Skeletal muscle tissue (tissue), 4 donors: ENCODE results near the gene KLRC2. TPM values are rescaled to one million over a fixed set of nuclear protein-coding genes. Genes with fewer than 3 reads are reported as not detected.
A peak's percentile ranks its signal among the peaks of the same experiment; 100 is the strongest.
"Not testable (repeated sequence)": the region's sequence is repeated elsewhere in the genome, so short reads cannot be mapped to it uniquely, and the experiment has no call there.

Source experiments
- H3K27ac ChIP-seq: one replicate; pipeline ENCODE4 v1.7.0; 2013; ENCODE audit warnings: mild to moderate bottlenecking, low read depth, low read length, inconsistent platforms
- H3K27me3 ChIP-seq, 3 donors: one replicate each; pipeline ENCODE4 v1.7.0; 2013; ENCODE audit warnings: low read length in 3 of 3; ENCODE audit not compliant: control insufficient read depth in 3 of 3, insufficient read depth in 3 of 3
- H3K36me3 ChIP-seq, 3 donors: one replicate each; pipeline ENCODE4 v1.7.0; 2013; ENCODE audit warnings: low read length in 3 of 3; ENCODE audit not compliant: control insufficient read depth in 3 of 3, insufficient read depth in 3 of 3
- H3K4me1 ChIP-seq, 3 donors: one replicate each; pipeline ENCODE4 v1.7.0; 2013; ENCODE audit warnings: low read length in 3 of 3, mild to moderate bottlenecking in 3 of 3; ENCODE audit not compliant: control insufficient read depth in 3 of 3, insufficient read depth in 3 of 3
- H3K4me3 ChIP-seq, 3 donors: one replicate each; pipeline ENCODE4 v1.7.0; 2013; ENCODE audit warnings: low read length in 3 of 3
- H3K9ac ChIP-seq, 3 donors: one replicate each; pipeline ENCODE4 v1.7.0; 2013; ENCODE audit warnings: low read length in 3 of 3, mild to moderate bottlenecking in 3 of 3, moderate library complexity in 2 of 3, low read depth in 1 of 3
- H3K9me3 ChIP-seq, 3 donors: one replicate each; pipeline ENCODE4 v1.7.0; 2013; ENCODE audit warnings: low read length in 3 of 3; ENCODE audit not compliant: control insufficient read depth in 3 of 3
- total RNA-seq: library from RNA; depleted of rRNA; stranded (reverse); fragments of >200 nt; gene quantifications from one replicate; pipeline ENCODE4 v1.2.3, GENCODE V29; 2014
- donor health status: Osteomylitis.

The KLRC2 gene
- total RNA-seq, 1 donor from 2014 or later, result 1.0 TPM

- Histone ChIP-seq H3K36me3 (no peaks in the 10 kb centered on the region), H3K9me3 (peaks cover 0 to 3% (median 0%) of the 10 kb centered on the region in 3 donors), H3K4me1 (no peaks in the 10 kb centered on the region), H3K27ac (no peak overlapping the region), H3K27me3 (no peaks in the 10 kb centered on the region), H3K4me3 (no peak overlapping the region), H3K9ac (no peak overlapping the region)
Measured at GRCh38 chr12:10408842-10409241, 27.0 kb downstream of the KLRC2 start.

- H3K4me3 ChIP-seq, result no peak overlapping the region
- no peak overlapping the region for H3K27ac ChIP-seq
- H3K4me1 ChIP-seq, result no peaks in the 10 kb centered on the region
- no peaks in the 10 kb centered on the region for H3K27me3 ChIP-seq
- no peak overlapping the region for H3K9ac ChIP-seq
- H3K9me3 ChIP-seq, result peaks cover 0 to 3% (median 0%) of the 10 kb centered on the region in 3 donors
- H3K36me3 ChIP-seq, result no peaks in the 10 kb centered on the region
Measured at GRCh38 chr12:10406725-10407124, 29.1 kb downstream of the KLRC2 start.

- H3K27me3 ChIP-seq, result no peaks in the 10 kb centered on the region
- no peak overlapping the region for H3K4me3 ChIP-seq
- peaks cover 0 to 3% (median 0%) of the 10 kb centered on the region in 3 donors for H3K9me3 ChIP-seq
- H3K9ac ChIP-seq, result no peak overlapping the region
- H3K36me3 ChIP-seq, result no peaks in the 10 kb centered on the region
- no peak overlapping the region for H3K27ac ChIP-seq
- no peaks in the 10 kb centered on the region for H3K4me1 ChIP-seq
Measured at GRCh38 chr12:10405294-10405693, 30.5 kb downstream of the KLRC2 start.

GRCh38 chr12:10404798-10405197, 31.0 kb downstream of the KLRC2 start:
- Histone ChIP-seq H3K27ac (no peak overlapping the region), H3K9ac (no peak overlapping the region), H3K4me1 (no peaks in the 10 kb centered on the region), H3K36me3 (no peaks in the 10 kb centered on the region), H3K27me3 (no peaks in the 10 kb centered on the region), H3K4me3 (no peak overlapping the region), H3K9me3 (peaks cover 0 to 3% (median 0%) of the 10 kb centered on the region in 3 donors)

GRCh38 chr12:10400829-10401228, 35.0 kb downstream of the KLRC2 start:
- peaks cover 0 to 3% (median 0%) of the 10 kb centered on the region in 3 donors for H3K9me3 ChIP-seq
- no peaks in the 10 kb centered on the region for H3K27me3 ChIP-seq
- H3K27ac ChIP-seq, result no peak overlapping the region
- no peaks in the 10 kb centered on the region for H3K4me1 ChIP-seq
- no peaks in the 10 kb centered on the region for H3K36me3 ChIP-seq
- no peak overlapping the region for H3K9ac ChIP-seq
- no peak overlapping the region for H3K4me3 ChIP-seq

GRCh38 chr12:10398168-10398567, 37.6 kb downstream of the KLRC2 start:
- no peaks in the 10 kb centered on the region for H3K27me3 ChIP-seq
- no peaks in the 10 kb centered on the region for H3K9me3 ChIP-seq
- no peak overlapping the region for H3K4me3 ChIP-seq
- no peak overlapping the region for H3K9ac ChIP-seq
- no peaks in the 10 kb centered on the region for H3K36me3 ChIP-seq
- peaks cover 0 to 3% (median 0%) of the 10 kb centered on the region in 3 donors for H3K4me1 ChIP-seq
- no peak overlapping the region for H3K27ac ChIP-seq

- no peaks in the 10 kb centered on the region for H3K36me3 ChIP-seq
- H3K27ac ChIP-seq, result no peak overlapping the region
- H3K9ac ChIP-seq, result no peak overlapping the region
- H3K4me3 ChIP-seq, result no peak overlapping the region
- peaks cover 0 to 3% (median 2%) of the 10 kb centered on the region in 3 donors for H3K4me1 ChIP-seq
- H3K9me3 ChIP-seq, result no peaks in the 10 kb centered on the region
- no peaks in the 10 kb centered on the region for H3K27me3 ChIP-seq
Measured at GRCh38 chr12:10397296-10397695, 38.5 kb downstream of the KLRC2 start.

GRCh38 chr12:10396176-10396575, 39.6 kb downstream of the KLRC2 start:
- not testable (repeated sequence) for H3K27me3 ChIP-seq, H3K4me3 ChIP-seq, H3K27ac ChIP-seq, H3K9me3 ChIP-seq, H3K4me1 ChIP-seq, H3K9ac ChIP-seq, H3K36me3 ChIP-seq

GRCh38 chr12:10395390-10395998, 40.3 kb downstream of the KLRC2 start:
- Histone ChIP-seq H3K9ac (no peak overlapping the region), H3K36me3 (no peaks in the 10 kb centered on the region), H3K4me3 (peak overlapping the region in 2 of 3 donors; percentile 1 to 41), H3K27ac (peak overlapping the region; percentile 39), H3K9me3 (no peaks in the 10 kb centered on the region), H3K4me1 (peaks cover 0 to 3% (median 2%) of the 10 kb centered on the region in 3 donors), H3K27me3 (no peaks in the 10 kb centered on the region)

GRCh38 chr12:10394531-10395152, 41.2 kb downstream of the KLRC2 start:
- H3K27me3 ChIP-seq, H3K4me3 ChIP-seq, H3K9ac ChIP-seq, H3K36me3 ChIP-seq, H3K4me1 ChIP-seq, H3K27ac ChIP-seq, H3K9me3 ChIP-seq: not testable (repeated sequence)
